Effector memory CD8-positive, alpha-beta T cell (primary cell): ENCODE measurements around the gene UGT2B17.
"Not testable (repeated sequence)": the region's sequence is repeated elsewhere in the genome, so short reads cannot be mapped to it uniquely, and the experiment has no call there.

Experiments
- ATAC-seq: fragments of 150-1000 bp; cut with Tn5 transposase; replicated peaks from 2 replicates; pipeline ENCODE4 v1.10.0; 2021; ENCODE audit warnings: mild to moderate bottlenecking, moderate library complexity
- DNase-seq, 3 experiments: peaks; one replicate each; pipeline ENCODE4 v3.0.0; 2021
- H3K27ac Mint-ChIP-seq, 2 donors: one replicate each; pipeline ENCODE4 v1.8.0; 2022; ENCODE audit warnings: mild to moderate bottlenecking in 2 of 2, mixed read lengths in 2 of 2, moderate library complexity in 2 of 2
- H3K27me3 Mint-ChIP-seq, 2 donors: one replicate each; pipeline ENCODE4 v1.8.0; 2022; ENCODE audit warnings: mixed read lengths in 2 of 2
- H3K36me3 Mint-ChIP-seq: one replicate; pipeline ENCODE4 v1.8.0; 2022; ENCODE audit warnings: mild to moderate bottlenecking, moderate library complexity, mixed read lengths; ENCODE audit not compliant: insufficient read depth
- H3K4me1 Mint-ChIP-seq, 2 donors: one replicate each; pipeline ENCODE4 v1.8.0; 2022; ENCODE audit warnings: low read depth in 2 of 2, mixed read lengths in 2 of 2
- H3K4me3 Mint-ChIP-seq, 2 donors: one replicate each; pipeline ENCODE4 v1.8.0; 2022; ENCODE audit warnings: mild to moderate bottlenecking in 2 of 2, mixed read lengths in 2 of 2, moderate library complexity in 2 of 2
- H3K9me3 Mint-ChIP-seq, 2 donors: one replicate each; pipeline ENCODE4 v1.8.0; 2022; ENCODE audit warnings: mixed read lengths in 2 of 2

Gene UGT2B17

DNA sequence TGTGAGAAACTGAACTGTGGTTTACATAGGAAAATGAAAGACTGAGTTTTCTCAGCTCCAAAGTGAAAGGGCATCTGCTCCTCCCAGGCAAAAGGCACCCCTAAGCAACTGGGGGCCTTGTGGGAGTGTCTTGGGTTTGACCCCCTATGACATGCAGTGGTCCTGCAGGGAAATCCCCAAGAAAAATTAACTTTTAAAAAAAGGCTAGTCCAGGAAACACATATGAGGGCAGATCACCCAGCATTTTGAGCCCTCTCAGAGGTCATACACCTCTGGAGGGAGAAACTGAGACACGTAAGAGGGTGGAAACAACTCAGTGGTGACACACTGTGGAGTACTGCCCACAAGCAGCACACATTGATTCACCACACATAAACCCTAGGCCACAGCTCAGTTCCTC lies 22.3 kb downstream of the UGT2B17 start:
- H3K4me3 Mint-ChIP-seq, H3K4me1 Mint-ChIP-seq, H3K36me3 Mint-ChIP-seq, H3K27me3 Mint-ChIP-seq, H3K27ac Mint-ChIP-seq, DNase-seq, H3K9me3 Mint-ChIP-seq, ATAC-seq: not testable (repeated sequence)

GRCh38 chr4:68552818-68553811 lies 23.0 kb downstream of the UGT2B17 start:
- H3K4me1 Mint-ChIP-seq, H3K9me3 Mint-ChIP-seq, H3K27ac Mint-ChIP-seq, H3K36me3 Mint-ChIP-seq, DNase-seq, ATAC-seq, H3K4me3 Mint-ChIP-seq, H3K27me3 Mint-ChIP-seq: not testable (repeated sequence)

GRCh38 chr4:68542742-68543141 lies 33.4 kb downstream of the UGT2B17 start:
- H3K4me1 Mint-ChIP-seq, DNase-seq, ATAC-seq, H3K27ac Mint-ChIP-seq, H3K4me3 Mint-ChIP-seq, H3K9me3 Mint-ChIP-seq, H3K36me3 Mint-ChIP-seq, H3K27me3 Mint-ChIP-seq: not testable (repeated sequence)

DNA sequence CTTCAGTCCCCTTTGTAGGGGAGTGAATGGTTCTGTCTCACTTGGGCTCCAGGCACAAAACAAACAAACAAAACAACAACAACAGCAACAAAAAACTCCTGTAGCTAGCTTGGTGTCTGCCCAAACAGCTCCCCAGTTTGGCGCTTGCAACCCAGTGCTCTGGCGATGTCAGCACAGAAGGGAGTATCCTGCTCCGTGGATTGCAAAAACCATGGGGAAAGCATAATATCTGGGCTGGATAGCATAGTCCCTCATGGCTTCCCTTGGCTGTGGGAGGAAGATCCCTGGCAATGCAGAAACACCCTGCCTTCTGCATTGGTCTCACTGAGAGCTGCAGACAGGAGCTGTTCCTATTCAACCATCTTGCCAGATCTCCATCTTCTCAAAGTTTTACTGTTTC lies 39.7 kb downstream of the UGT2B17 start:
- no peak overlapping the region for H3K27ac Mint-ChIP-seq
- DNase-seq = no peak
- no peaks in the 10 kb centered on the region for H3K36me3 Mint-ChIP-seq
- peaks cover 0 to 7% of the 10 kb centered on the region in 2 donors for H3K27me3 Mint-ChIP-seq
- no peak overlapping the region for H3K4me3 Mint-ChIP-seq
- H3K9me3 Mint-ChIP-seq = peaks cover 6 to 10% of the 10 kb centered on the region in 2 donors
- H3K4me1 Mint-ChIP-seq = no peaks in the 10 kb centered on the region
- ATAC-seq = no peak

- Mint-ChIP-seq H3K9me3 (peaks cover 6 to 10% of the 10 kb centered on the region in 2 donors), H3K27ac (no peak overlapping the region), H3K4me1 (no peaks in the 10 kb centered on the region), H3K27me3 (peaks cover 0 to 7% of the 10 kb centered on the region in 2 donors), H3K36me3 (no peaks in the 10 kb centered on the region), H3K4me3 (no peak overlapping the region)
- ATAC-seq (no peak), DNase-seq (no peak)
These were observed 40.1 kb downstream of the UGT2B17 start for GRCh38 chr4:68535974-68536373.

- H3K9me3 Mint-ChIP-seq, DNase-seq, H3K4me3 Mint-ChIP-seq, H3K4me1 Mint-ChIP-seq, H3K36me3 Mint-ChIP-seq, ATAC-seq, H3K27me3 Mint-ChIP-seq, H3K27ac Mint-ChIP-seq: not testable (repeated sequence)
These were observed 53.9 kb downstream of the UGT2B17 start for GRCh38 chr4:68522232-68522631.

GRCh38 chr4:68520985-68521384 lies 55.1 kb downstream of the UGT2B17 start:
- Mint-ChIP-seq H3K4me3 (no peak overlapping the region), H3K36me3 (no peaks in the 10 kb centered on the region), H3K27ac (no peak overlapping the region), H3K4me1 (no peaks in the 10 kb centered on the region), H3K27me3 (peaks cover 0 to 7% of the 10 kb centered on the region in 2 donors), H3K9me3 (no peaks in the 10 kb centered on the region)
- ATAC-seq = no peak
- no peak for DNase-seq

- H3K4me3 Mint-ChIP-seq = no peak overlapping the region
- H3K36me3 Mint-ChIP-seq = no peaks in the 10 kb centered on the region
- no peak for DNase-seq
- no peaks in the 10 kb centered on the region for H3K4me1 Mint-ChIP-seq
- no peak overlapping the region for H3K27ac Mint-ChIP-seq
- no peaks in the 10 kb centered on the region for H3K9me3 Mint-ChIP-seq
- ATAC-seq = no peak
- peaks cover 0 to 7% of the 10 kb centered on the region in 2 donors for H3K27me3 Mint-ChIP-seq
These were observed 57.2 kb downstream of the UGT2B17 start for GRCh38 chr4:68518889-68519288.

GRCh38 chr4:68505452-68505851 lies 70.7 kb downstream of the UGT2B17 start:
- not testable (repeated sequence) for DNase-seq, H3K27ac Mint-ChIP-seq, H3K27me3 Mint-ChIP-seq, ATAC-seq, H3K36me3 Mint-ChIP-seq, H3K4me3 Mint-ChIP-seq, H3K9me3 Mint-ChIP-seq, H3K4me1 Mint-ChIP-seq

GRCh38 chr4:68504836-68505235 lies 71.3 kb downstream of the UGT2B17 start:
- H3K36me3 Mint-ChIP-seq, H3K9me3 Mint-ChIP-seq, H3K27me3 Mint-ChIP-seq, H3K4me3 Mint-ChIP-seq, ATAC-seq, H3K27ac Mint-ChIP-seq, H3K4me1 Mint-ChIP-seq: not testable (repeated sequence)
- peak in 2 of 3 experiments; percentile 2 to 4 for DNase-seq

DNA sequence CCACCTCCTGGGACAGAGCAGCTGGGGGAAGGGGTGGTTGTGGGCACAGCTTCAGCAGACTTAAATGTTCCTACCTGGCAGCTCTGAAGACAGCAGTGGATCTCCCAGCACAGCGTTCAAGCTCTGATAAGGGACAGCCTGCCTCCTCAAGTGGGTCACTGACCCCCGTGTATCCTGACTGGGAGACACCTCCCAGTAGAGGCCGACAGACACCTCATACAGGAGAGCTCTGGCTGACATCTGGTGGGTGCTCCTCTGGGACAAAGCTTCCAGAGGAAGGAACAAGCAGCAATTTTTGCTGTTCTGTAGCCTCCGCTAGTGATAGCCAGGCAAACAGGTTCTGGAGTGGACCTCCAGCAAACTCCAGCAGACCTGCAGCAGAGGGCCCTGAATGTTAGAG lies 72.7 kb downstream of the UGT2B17 start:
- H3K27ac Mint-ChIP-seq = not testable (repeated sequence)

GRCh38 chr4:68499021-68499420 lies 77.1 kb downstream of the UGT2B17 start:
- no peaks in the 10 kb centered on the region for H3K36me3 Mint-ChIP-seq
- no peak overlapping the region for H3K27ac Mint-ChIP-seq
- no peaks in the 10 kb centered on the region for H3K9me3 Mint-ChIP-seq
- no peak for ATAC-seq
- no peaks in the 10 kb centered on the region for H3K27me3 Mint-ChIP-seq
- no peak for DNase-seq
- H3K4me3 Mint-ChIP-seq = no peak overlapping the region
- no peaks in the 10 kb centered on the region for H3K4me1 Mint-ChIP-seq

More for the DNA sequence above, 72.7 kb downstream of the UGT2B17 start:
- H3K4me1 Mint-ChIP-seq, H3K4me3 Mint-ChIP-seq, H3K36me3 Mint-ChIP-seq, H3K27me3 Mint-ChIP-seq, DNase-seq, ATAC-seq, H3K9me3 Mint-ChIP-seq: not testable (repeated sequence)

DNA sequence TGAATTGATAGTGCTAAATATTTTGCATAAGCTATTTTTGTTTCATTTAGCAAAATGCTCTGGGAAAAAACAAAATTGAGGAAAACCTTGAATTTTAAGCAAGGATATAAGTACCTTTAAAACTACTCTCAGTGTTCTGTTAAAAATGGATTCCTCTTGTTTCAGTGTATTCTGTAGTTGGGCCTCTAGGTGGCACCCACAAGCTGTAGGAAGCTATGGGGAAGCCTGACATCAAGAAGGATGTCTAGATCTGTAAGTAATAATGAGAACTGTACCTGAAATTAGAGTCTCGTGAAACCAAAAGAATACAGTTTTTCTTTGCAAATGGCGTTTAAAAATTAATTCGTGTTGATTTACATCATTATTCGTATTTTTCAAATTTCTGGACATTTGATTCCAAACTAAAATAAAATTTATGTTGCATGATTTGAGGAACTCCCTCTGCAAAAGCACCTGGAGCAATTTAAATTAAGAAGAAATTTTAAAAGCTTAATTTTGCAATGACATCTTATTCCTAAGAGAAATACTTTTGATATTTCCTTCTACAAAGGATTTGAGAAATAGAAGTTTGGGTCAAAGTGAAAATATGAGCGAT lies 77.6 kb downstream of the UGT2B17 start:
- no peaks in the 10 kb centered on the region for H3K4me1 Mint-ChIP-seq
- H3K9me3 Mint-ChIP-seq = no peaks in the 10 kb centered on the region
- peak; percentile 34 to 40 (median 39) for DNase-seq
- H3K4me3 Mint-ChIP-seq = no peak overlapping the region
- no peaks in the 10 kb centered on the region for H3K36me3 Mint-ChIP-seq
- no peaks in the 10 kb centered on the region for H3K27me3 Mint-ChIP-seq
- H3K27ac Mint-ChIP-seq = no peak overlapping the region
- ATAC-seq = peak; percentile 85

GRCh38 chr4:68494688-68495087 lies 81.4 kb downstream of the UGT2B17 start:
- Mint-ChIP-seq H3K36me3 (no peaks in the 10 kb centered on the region), H3K27ac (peak overlapping the region in 1 of 2 donors; percentile 1), H3K4me3 (no peak overlapping the region), H3K4me1 (no peaks in the 10 kb centered on the region), H3K9me3 (no peaks in the 10 kb centered on the region), H3K27me3 (no peaks in the 10 kb centered on the region)
- DNase-seq (no peak), ATAC-seq (no peak)
